ENCODE results near the gene MACROD2.

GRCh38 chr20:14450256-14450655 is 454.9 kb downstream of the MACROD2 start:
- no peak for TF ChIP-seq HOXA7 (CRISPR knock-in tag; IDR thresholded peaks at IDR 0.05)
- TF ChIP-seq, protein P1, sequence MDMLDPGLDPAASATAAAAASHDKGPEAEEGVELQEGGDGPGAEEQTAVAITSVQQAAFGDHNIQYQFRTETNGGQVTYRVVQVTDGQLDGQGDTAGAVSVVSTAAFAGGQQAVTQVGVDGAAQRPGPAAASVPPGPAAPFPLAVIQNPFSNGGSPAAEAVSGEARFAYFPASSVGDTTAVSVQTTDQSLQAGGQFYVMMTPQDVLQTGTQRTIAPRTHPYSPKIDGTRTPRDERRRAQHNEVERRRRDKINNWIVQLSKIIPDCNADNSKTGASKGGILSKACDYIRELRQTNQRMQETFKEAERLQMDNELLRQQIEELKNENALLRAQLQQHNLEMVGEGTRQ (IDR thresholded peaks at IDR 0.05) = no peak
- TF ChIP-seq, protein P2, sequence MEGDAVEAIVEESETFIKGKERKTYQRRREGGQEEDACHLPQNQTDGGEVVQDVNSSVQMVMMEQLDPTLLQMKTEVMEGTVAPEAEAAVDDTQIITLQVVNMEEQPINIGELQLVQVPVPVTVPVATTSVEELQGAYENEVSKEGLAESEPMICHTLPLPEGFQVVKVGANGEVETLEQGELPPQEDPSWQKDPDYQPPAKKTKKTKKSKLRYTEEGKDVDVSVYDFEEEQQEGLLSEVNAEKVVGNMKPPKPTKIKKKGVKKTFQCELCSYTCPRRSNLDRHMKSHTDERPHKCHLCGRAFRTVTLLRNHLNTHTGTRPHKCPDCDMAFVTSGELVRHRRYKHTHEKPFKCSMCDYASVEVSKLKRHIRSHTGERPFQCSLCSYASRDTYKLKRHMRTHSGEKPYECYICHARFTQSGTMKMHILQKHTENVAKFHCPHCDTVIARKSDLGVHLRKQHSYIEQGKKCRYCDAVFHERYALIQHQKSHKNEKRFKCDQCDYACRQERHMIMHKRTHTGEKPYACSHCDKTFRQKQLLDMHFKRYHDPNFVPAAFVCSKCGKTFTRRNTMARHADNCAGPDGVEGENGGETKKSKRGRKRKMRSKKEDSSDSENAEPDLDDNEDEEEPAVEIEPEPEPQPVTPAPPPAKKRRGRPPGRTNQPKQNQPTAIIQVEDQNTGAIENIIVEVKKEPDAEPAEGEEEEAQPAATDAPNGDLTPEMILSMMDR (IDR thresholded peaks at IDR 0.05) = no peak
- TF ChIP-seq CEBPB (IDR thresholded peaks at IDR 0.05) = no peak
- TF ChIP-seq SMC3 (IDR thresholded peaks at IDR 0.05) = no peak
- no peak for TF ChIP-seq ZFP36 (IDR thresholded peaks at IDR 0.05; ENCODE audit: borderline replicate concordance, partially characterized antibody)
- no peak for TF ChIP-seq MAX (IDR thresholded peaks at IDR 0.05)
- TF ChIP-seq RAD21 (conservative IDR thresholded peaks at IDR 0.05 in 1 of 2, IDR thresholded peaks at IDR 0.05 in 1 of 2) = no peak
- TF ChIP-seq POLR2A (IDR thresholded peaks at IDR 0.05; ENCODE audit: low read length) = no peak
- no peak for TF ChIP-seq FOXS1 (CRISPR knock-in tag; IDR thresholded peaks at IDR 0.05)
- TF ChIP-seq RFX5 (IDR thresholded peaks at IDR 0.05) = no peak
- no peak for TF ChIP-seq HDAC2 (IDR thresholded peaks at IDR 0.05)

Data from A549 (cell line).